ENCODE data around the gene ALCAM. TPM values are rescaled to one million over a fixed set of nuclear protein-coding genes. Genes with fewer than 3 reads are reported as not detected.

The ALCAM gene
- total and polyA plus RNA-seq, 2 of the 8 experiments (the other 6 are each of a cell fraction or from before 2014, with no cell fraction given): 10.8 to 33.0 TPM

DNA sequence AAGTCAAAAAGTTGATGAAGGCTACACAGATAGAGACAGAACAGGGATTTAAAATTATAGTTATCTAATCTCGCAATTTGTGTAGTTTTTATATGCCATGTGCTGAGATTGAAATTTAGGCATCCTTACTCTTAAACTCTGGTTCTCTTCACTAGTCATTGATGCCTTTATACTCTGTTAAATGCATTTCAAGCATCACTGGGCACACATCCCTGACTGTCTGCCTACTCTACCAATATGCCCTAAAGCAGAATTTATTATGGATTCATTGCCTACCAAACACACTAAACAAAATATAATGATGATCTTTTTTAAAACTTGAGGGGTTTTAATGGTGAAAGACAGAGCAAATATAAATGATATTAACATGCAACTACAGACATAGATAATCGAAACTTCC, 10.3 kb upstream of the ALCAM start:
- POLR2A ChIA-PET (ENCODE audit: partially characterized antibody): no interaction called here
- TF ChIP-seq EZH2 (IDR thresholded peaks at IDR 0.05; ENCODE audit: low read depth, low read length, severe bottlenecking) (no peak), SIRT6 (IDR thresholded peaks at IDR 0.05; ENCODE audit: low read length) (no peak), EP300 (IDR thresholded peaks at IDR 0.05; ENCODE audit: borderline replicate concordance in 1 of 2, low read depth in 2 of 2, low read length in 2 of 2) (no peak), TAF7 (optimal IDR thresholded peaks at IDR 0.05; ENCODE audit: borderline replicate concordance, low read depth, low read length) (no peak), SP4 (IDR thresholded peaks at IDR 0.05; ENCODE audit: low read length) (no peak), RAD21 (IDR thresholded peaks at IDR 0.05 in 1 of 2, conservative IDR thresholded peaks at IDR 0.05 in 1 of 2; ENCODE audit: low read depth in 2 of 2, low read length in 2 of 2) (no peak), CBX5 (IDR thresholded peaks at IDR 0.05; ENCODE audit: low read depth, low read length) (no peak), MAFK (IDR thresholded peaks at IDR 0.05; ENCODE audit: low read depth, low read length) (no peak), FOSL1 (IDR thresholded peaks at IDR 0.05; ENCODE audit: insufficient read depth, low read depth, low read length) (no peak), SP1 (IDR thresholded peaks at IDR 0.05; ENCODE audit: low read depth, low read length) (no peak), CREB1 (IDR thresholded peaks at IDR 0.05) (no peak), BACH1 (IDR thresholded peaks at IDR 0.05; ENCODE audit: low read length) (no peak)

More for the DNA sequence above, 10.3 kb upstream of the ALCAM start:
- Histone ChIP-seq H3K79me2 (ENCODE audit: control insufficient read depth in 1 of 2, insufficient read depth in 2 of 2, low read length in 2 of 2) (no peaks in the 10 kb centered on the region), H4K5ac (ENCODE audit: insufficient read length, low read depth, low read length) (no peak overlapping the region), H2BK12ac (ENCODE audit: low read depth, low read length) (no peak overlapping the region), H3K4me3 (ENCODE audit: extremely low read depth in 1 of 4, insufficient read depth in 2 of 4, low read depth in 3 of 4, low read length in 4 of 4) (no peak overlapping the region), H3K4me1 (replicated peaks in 1 of 4; ENCODE audit: control insufficient read depth in 3 of 4, insufficient read depth in 4 of 4, low read length in 3 of 4) (no peaks in the 10 kb centered on the region), H4K20me1 (replicated peaks in 1 of 2; ENCODE audit: control insufficient read depth in 1 of 2, insufficient read depth in 2 of 2, low read length in 2 of 2) (no peaks in the 10 kb centered on the region), H3K27me3 (replicated peaks in 1 of 4; ENCODE audit: control insufficient read depth in 3 of 4, extremely low read depth in 1 of 4, insufficient read depth in 3 of 4, low read length in 3 of 4) (peaks cover 0 to 2% (median 0%) of the 10 kb centered on the region in 4 experiments; a peak in 2 of 7 replicates), H4K8ac (ENCODE audit: extremely low read depth, insufficient read depth, low read length) (no peak overlapping the region), H2AFZ (ENCODE audit: low read length) (no peak overlapping the region), H3K14ac (ENCODE audit: insufficient read length) (no peak overlapping the region), H2BK15ac (ENCODE audit: low read length) (no peak overlapping the region), H2BK20ac (ENCODE audit: low read length) (no peak overlapping the region), H4K91ac (replicated peaks; ENCODE audit: insufficient read length, low read length) (no peak overlapping the region), H2AK5ac (ENCODE audit: low read depth, low read length) (no peak overlapping the region), H3K9me3 (ENCODE audit: insufficient read depth in 2 of 2, low read depth in 1 of 2, low read length in 1 of 2) (no peaks in the 10 kb centered on the region), H2BK5ac (ENCODE audit: low read depth, low read length) (no peak overlapping the region), H3K18ac (ENCODE audit: extremely low read depth, low read length) (no peak overlapping the region), H3K9ac (replicated peaks in 1 of 4; ENCODE audit: extremely low read depth in 1 of 4, low read depth in 3 of 4, low read length in 3 of 4) (no peak overlapping the region), H3K23ac (ENCODE audit: insufficient read length) (no peak overlapping the region), H3K4me2 (ENCODE audit: insufficient read depth in 1 of 2, low read depth in 2 of 2, low read length in 2 of 2) (no peak overlapping the region), H3K23me2 (ENCODE audit: low read depth, low read length) (no peaks in the 10 kb centered on the region), H3K79me1 (ENCODE audit: low read depth, low read length) (no peaks in the 10 kb centered on the region), H2BK120ac (replicated peaks; ENCODE audit: low read depth, low read length) (no peak overlapping the region), H3K4ac (replicated peaks; ENCODE audit: insufficient read length, low read depth, low read length) (no peak overlapping the region), H3K36me3 (ENCODE audit: control insufficient read depth in 2 of 4, insufficient read depth in 4 of 4, low read length in 3 of 4) (no peaks in the 10 kb centered on the region), H3K27ac (ENCODE audit: low read depth, low read length) (no peak overlapping the region), H3K56ac (replicated peaks; ENCODE audit: insufficient read length, low read depth, low read length) (no peak overlapping the region)
- CTCF ChIA-PET (ENCODE audit: partially characterized antibody): interaction anchor here (0.9 kb wide), 1 partner anchor 728 kb away, joined by 3 read pairs; no protein-coding TSS in a partner anchor
- FAIRE-seq: no peak
- 91% methylated on average over 2 of the region's 2 CpGs; no CpG with 5 or more reads in 1 of the 2 experiments for WGBS, 2 experiments (ENCODE audit: extremely low coverage in 1 of 2, insufficient coverage in 1 of 2, insufficient read length in 1 of 2, insufficient replicate concordance in 2 of 2, low coverage in 1 of 2, low lambda C conversion rate in 2 of 2, missing lambda C conversion rate in 1 of 2)
- no peak for DNase-seq (ENCODE audit: low read depth in 1 of 2, low spot score in 2 of 2)

All from H1 (cell line).